GM13976 (cell line): ENCODE data around the gene HCRTR1.
A peak's percentile ranks its signal among the peaks of the same experiment; 100 is the strongest.

Source experiments
- DNase-seq: peaks from one replicate; pipeline ENCODE4 v3.0.0; 2012; ENCODE audit warnings: low spot score
- CTCF ChIP-seq: IDR thresholded peaks from 2 replicates; pipeline ENCODE4 v1.5.1; 2012; ENCODE audit warnings: borderline replicate concordance, mild to moderate bottlenecking; ENCODE audit not compliant: insufficient read depth; ENCODE audit errors: extremely low read depth, missing control alignments, control extremely low read depth
- in situ Hi-C: fragments of 300-500 bp; cut with MboI; formaldehyde crosslinking; loops from one replicate; pipeline ENCODE4 v1.12.0; 2022; ENCODE audit warnings: low sequenced_read_pairs, mixed read lengths, inconsistent platforms; ENCODE audit not compliant: unreplicated experiment

The HCRTR1 gene

GRCh38 chr1:31627930-31628559 is 10.6 kb downstream of the HCRTR1 start:
- no peak for TF ChIP-seq CTCF
- DNase-seq = no peak

GRCh38 chr1:31628931-31629556 is 11.6 kb downstream of the HCRTR1 start:
- DNase-seq = no peak
- in situ Hi-C loops = no loop called here
- TF ChIP-seq CTCF = no peak

More at GRCh38 chr1:31627930-31628559, 10.6 kb downstream of the HCRTR1 start:
- in situ Hi-C loops = no loop called here

GRCh38 chr1:31632649-31633048 is 15.2 kb downstream of the HCRTR1 start:
- no peak for TF ChIP-seq CTCF
- DNase-seq = no peak
- in situ Hi-C loops = no loop called here

- DNase-seq = peak; percentile 34
- TF ChIP-seq CTCF = peak; percentile 33
- in situ Hi-C loops = no loop called here
Observed at GRCh38 chr1:31633117-31633516, 15.6 kb downstream of the HCRTR1 start.

GRCh38 chr1:31637915-31638673 is 20.6 kb downstream of the HCRTR1 start:
- TF ChIP-seq CTCF = no peak
- in situ Hi-C loops = no loop called here
- DNase-seq = no peak

GRCh38 chr1:31639543-31639942 is 22.1 kb downstream of the HCRTR1 start:
- TF ChIP-seq CTCF = no peak
- in situ Hi-C loops = no loop called here
- DNase-seq = no peak
